LoVo (cell line): ENCODE results near the gene GRK5.
"Not testable (repeated sequence)": the region's sequence is repeated elsewhere in the genome, so short reads cannot be mapped to it uniquely, and the experiment has no call there.

Experiments used
- DNase-seq: peaks from one replicate; pipeline ENCODE4 v3.0.0-alpha.2; 2016; ENCODE audit warnings: low spot score

Gene GRK5

GRCh38 chr10:119251315-119251708 lies 43.9 kb downstream of the GRK5 start:
- DNase-seq, result no peak

GRCh38 chr10:119252051-119252465 lies 44.7 kb downstream of the GRK5 start:
- no peak for DNase-seq

DNA sequence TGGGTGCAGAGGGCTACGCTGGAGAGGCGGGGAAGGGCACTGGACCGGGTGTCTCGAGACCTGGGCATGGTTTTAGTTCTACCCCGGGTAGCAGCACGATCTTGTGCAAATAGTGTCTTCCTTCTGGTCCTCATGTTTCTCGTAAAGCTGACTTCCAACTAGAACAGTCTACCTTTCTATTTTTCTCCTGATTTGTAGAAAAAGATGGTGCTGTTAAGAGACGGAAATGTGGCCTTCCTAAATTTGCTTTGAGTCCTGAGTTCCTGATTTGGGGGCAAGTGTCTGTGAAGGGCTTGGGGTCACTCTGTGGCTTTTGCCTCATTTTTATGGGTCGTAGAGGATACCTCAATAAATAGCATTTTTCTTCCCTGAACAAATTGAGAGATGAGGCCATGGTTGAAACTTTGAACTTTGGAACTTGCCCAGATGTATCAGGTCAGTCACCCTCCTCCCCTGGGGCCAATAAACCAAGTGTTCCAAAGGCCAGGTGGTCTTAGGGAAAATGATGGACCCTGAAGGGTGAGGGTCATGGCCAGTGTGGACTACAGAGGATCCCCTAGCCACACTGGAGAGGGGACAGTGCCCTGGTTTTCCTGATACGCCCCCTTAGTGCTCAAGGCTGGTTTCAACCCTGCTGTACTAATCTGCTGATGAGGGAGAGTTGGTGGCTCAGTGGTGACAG lies 45.2 kb downstream of the GRK5 start:
- no peak for DNase-seq

DNA sequence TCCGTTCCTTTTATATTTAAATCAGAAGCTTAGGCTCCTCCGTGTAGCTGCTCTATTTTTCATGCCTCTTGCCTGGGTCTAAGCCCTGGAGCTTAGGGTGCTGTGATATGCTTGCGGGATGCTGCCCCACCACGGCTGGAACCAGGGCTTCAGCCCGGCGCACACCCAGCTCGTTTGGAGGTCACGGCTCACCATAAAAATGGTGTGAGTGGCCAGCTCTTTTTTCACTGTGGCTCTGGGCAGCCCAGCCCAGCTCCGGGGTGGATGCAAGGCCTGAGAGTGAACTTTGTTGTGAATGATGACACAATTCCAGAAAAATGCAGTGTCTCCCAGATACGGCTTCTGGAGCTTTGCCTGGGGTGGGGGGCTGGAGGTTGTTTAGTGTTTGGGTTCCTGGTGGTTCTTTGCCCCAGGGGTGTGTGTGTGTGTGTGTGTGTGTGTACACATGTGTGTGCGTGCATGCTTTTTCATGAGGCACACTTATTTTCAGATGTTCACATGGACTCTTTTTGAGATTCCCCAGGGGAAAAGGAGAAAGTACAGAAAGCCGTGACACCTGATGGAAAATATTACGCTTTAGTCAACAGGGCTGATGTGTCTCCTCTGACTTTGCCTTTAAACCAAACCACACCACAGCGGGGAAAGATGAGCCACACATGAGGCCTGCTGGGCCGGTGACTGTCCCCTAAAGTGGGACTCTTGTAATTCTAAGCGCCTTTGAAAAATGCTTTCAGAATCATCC lies 46.2 kb downstream of the GRK5 start:
- peak; percentile 49 for DNase-seq

DNA sequence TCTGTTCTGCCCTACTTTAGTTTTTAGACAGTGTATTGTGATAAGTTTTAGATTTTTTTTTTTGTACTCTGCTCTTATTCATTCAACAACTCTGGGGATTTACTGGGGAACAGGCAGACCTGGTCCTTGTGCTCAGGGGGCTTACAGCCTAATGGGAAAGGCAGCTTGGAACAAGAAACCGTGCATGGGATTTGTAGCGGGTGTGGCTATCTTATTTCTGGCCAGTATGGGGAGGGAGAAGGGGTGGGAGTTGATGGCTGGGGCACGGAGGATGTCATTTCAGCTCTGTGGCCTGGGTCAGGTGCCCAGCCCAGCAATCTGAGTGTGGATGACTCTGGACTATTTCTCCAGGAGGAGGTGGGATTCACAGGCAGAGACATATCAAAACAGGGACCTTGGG lies 47.0 kb downstream of the GRK5 start:
- DNase-seq, result no peak

GRCh38 chr10:119256030-119256429 lies 48.7 kb downstream of the GRK5 start:
- DNase-seq, result no peak

GRCh38 chr10:119256897-119257296 lies 49.5 kb downstream of the GRK5 start:
- no peak for DNase-seq

GRCh38 chr10:119257899-119258419 lies 50.6 kb downstream of the GRK5 start:
- no peak for DNase-seq

DNA sequence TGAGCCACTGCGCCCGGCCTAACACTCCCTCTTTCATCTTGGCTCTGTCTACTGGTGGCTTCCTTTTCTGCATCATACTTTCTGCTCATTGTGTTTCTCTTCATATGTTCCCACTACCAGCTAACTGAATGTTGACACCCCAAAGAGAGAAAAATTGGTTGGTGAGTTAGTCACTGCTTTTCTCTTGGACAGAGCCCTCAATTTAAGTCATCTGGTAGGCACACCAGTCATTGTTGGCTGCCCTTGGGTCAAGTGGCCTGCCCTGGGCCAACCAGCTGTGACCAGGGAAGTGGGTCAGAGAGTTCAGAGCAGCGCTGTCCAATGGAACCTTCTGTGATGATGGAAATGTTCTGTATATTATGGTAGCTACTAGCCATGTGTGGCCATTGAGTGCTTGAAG lies 52.0 kb downstream of the GRK5 start:
- no peak for DNase-seq

- not testable (repeated sequence) for DNase-seq
These were observed 53.6 kb downstream of the GRK5 start for GRCh38 chr10:119261016-119261415.

- no peak for DNase-seq
These were observed 56.7 kb downstream of the GRK5 start for GRCh38 chr10:119263951-119264617.

GRCh38 chr10:119265691-119266090 lies 58.3 kb downstream of the GRK5 start:
- no peak for DNase-seq

DNA sequence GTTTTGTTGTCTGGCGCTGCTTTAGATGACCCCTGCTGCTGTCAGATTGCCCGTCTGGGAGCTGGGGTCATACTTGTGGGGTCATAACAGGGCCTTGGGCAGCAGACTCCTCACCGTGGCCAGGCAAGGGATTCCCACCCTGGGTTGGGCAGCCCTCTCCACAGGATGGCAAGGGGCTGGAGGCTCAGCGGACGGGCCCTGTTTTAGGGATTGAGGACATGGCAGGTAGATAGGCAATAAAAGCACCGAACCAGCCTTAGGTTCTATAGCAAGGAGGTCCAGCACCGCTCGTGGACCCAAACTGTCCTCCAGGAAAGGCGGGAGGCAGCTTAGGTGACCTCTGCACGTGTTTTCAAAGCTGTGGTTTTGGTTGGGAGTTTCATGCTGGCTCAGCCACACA lies 60.0 kb downstream of the GRK5 start:
- no peak for DNase-seq

- DNase-seq, result no peak
These were observed 61.1 kb downstream of the GRK5 start for GRCh38 chr10:119268428-119268827.

- DNase-seq, result no peak
These were observed 61.6 kb downstream of the GRK5 start for GRCh38 chr10:119268871-119269506.

GRCh38 chr10:119269737-119270136 lies 62.4 kb downstream of the GRK5 start:
- no peak for DNase-seq

- DNase-seq, result peak; percentile 66
These were observed 63.5 kb downstream of the GRK5 start for GRCh38 chr10:119270762-119271366.

GRCh38 chr10:119272338-119272734 lies 65.0 kb downstream of the GRK5 start:
- not testable (repeated sequence) for DNase-seq

DNA sequence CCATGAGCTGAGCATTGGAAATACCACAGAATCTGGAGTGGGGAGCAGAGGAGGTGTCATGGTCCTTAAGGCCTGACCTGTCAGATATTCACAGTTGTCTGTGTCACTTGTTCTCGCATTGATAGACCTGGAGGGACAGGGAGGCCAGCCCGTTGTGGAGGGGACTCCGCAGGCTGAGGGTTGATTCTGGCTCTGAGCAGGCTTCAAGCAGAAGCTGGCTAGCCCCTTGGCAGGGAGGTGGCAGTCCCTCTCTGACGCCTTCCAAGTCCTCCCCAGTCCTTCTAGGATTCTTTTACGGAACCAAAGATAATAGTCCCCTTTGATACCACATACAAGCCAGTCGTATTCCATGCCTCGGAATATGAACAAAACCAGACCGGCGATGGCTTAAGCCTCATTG lies 65.4 kb downstream of the GRK5 start:
- no peak for DNase-seq

- DNase-seq, result no peak
These were observed 66.0 kb downstream of the GRK5 start for GRCh38 chr10:119273413-119273812.

GRCh38 chr10:119274519-119275045 lies 67.2 kb downstream of the GRK5 start:
- no peak for DNase-seq

GRCh38 chr10:119275085-119275484 lies 67.7 kb downstream of the GRK5 start:
- DNase-seq, result no peak
